ENCODE data around the gene ALKBH3.

GRCh38 chr11:43968719-43969118 is 88.1 kb downstream of the ALKBH3 start:
- no peak for TF ChIP-seq CTCF (IDR thresholded peaks at IDR 0.05; ENCODE audit: insufficient read depth, low read length)
- TF ChIP-seq, protein P1, sequence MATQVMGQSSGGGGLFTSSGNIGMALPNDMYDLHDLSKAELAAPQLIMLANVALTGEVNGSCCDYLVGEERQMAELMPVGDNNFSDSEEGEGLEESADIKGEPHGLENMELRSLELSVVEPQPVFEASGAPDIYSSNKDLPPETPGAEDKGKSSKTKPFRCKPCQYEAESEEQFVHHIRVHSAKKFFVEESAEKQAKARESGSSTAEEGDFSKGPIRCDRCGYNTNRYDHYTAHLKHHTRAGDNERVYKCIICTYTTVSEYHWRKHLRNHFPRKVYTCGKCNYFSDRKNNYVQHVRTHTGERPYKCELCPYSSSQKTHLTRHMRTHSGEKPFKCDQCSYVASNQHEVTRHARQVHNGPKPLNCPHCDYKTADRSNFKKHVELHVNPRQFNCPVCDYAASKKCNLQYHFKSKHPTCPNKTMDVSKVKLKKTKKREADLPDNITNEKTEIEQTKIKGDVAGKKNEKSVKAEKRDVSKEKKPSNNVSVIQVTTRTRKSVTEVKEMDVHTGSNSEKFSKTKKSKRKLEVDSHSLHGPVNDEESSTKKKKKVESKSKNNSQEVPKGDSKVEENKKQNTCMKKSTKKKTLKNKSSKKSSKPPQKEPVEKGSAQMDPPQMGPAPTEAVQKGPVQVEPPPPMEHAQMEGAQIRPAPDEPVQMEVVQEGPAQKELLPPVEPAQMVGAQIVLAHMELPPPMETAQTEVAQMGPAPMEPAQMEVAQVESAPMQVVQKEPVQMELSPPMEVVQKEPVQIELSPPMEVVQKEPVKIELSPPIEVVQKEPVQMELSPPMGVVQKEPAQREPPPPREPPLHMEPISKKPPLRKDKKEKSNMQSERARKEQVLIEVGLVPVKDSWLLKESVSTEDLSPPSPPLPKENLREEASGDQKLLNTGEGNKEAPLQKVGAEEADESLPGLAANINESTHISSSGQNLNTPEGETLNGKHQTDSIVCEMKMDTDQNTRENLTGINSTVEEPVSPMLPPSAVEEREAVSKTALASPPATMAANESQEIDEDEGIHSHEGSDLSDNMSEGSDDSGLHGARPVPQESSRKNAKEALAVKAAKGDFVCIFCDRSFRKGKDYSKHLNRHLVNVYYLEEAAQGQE (IDR thresholded peaks at IDR 0.05; ENCODE audit: insufficient replicate concordance, low read depth), result no peak
- no peak for TF ChIP-seq GABPA (IDR thresholded peaks at IDR 0.05; ENCODE audit: low read depth)
- TF ChIP-seq POLR2AphosphoS5 (IDR thresholded peaks at IDR 0.05; ENCODE audit: low read depth), result no peak
